ENCODE measurements around the gene RNF5.
"Not testable (repeated sequence)": the region's sequence is repeated elsewhere in the genome, so short reads cannot be mapped to it uniquely, and the experiment has no call there.

The RNF5 gene

GRCh38 chr6:32139590-32139989, 38.6 kb upstream of the RNF5 start:
- Histone ChIP-seq H3K9ac (ENCODE audit: low read length) (no peak overlapping the region), H4K91ac (ENCODE audit: low read length) (no peak overlapping the region), H3K9me3 (ENCODE audit: control insufficient read depth, low read length) (no peaks in the 10 kb centered on the region), H3K79me1 (replicated peaks; ENCODE audit: low read length, poor library complexity, severe bottlenecking) (no peaks in the 10 kb centered on the region), H2BK120ac (ENCODE audit: low read depth, low read length) (no peak overlapping the region), H3K27ac (ENCODE audit: low read length, poor library complexity, severe bottlenecking) (no peak overlapping the region), H3K23ac (ENCODE audit: low read length in 2 of 2) (no peak overlapping the region), H3K4me2 (ENCODE audit: low read length, poor library complexity, severe bottlenecking) (no peak overlapping the region), H3K4ac (ENCODE audit: low read depth in 1 of 2, low read length in 2 of 2) (no peak overlapping the region), H3K4me1 (ENCODE audit: control insufficient read depth, insufficient read depth, low read depth, low read length) (no peaks in the 10 kb centered on the region), H3K4me3 (ENCODE audit: insufficient read depth in 1 of 2, low read depth in 1 of 2, low read length in 2 of 2) (no peak overlapping the region), H2BK15ac (ENCODE audit: low read depth, poor library complexity, severe bottlenecking) (no peak overlapping the region), H2AFZ (ENCODE audit: low read depth, low read length) (no peak overlapping the region), H2AK5ac (ENCODE audit: low read length, severe bottlenecking) (no peak overlapping the region), H3K27me3 (ENCODE audit: control insufficient read depth in 1 of 2, insufficient read depth in 1 of 2, low read length in 2 of 2) (peaks cover 0 to 3% of the 10 kb centered on the region in 2 experiments), H4K8ac (ENCODE audit: low read length) (no peak overlapping the region), H2BK12ac (ENCODE audit: low read length in 2 of 2) (no peak overlapping the region), H3K36me3 (ENCODE audit: control insufficient read depth in 1 of 2, insufficient read depth in 2 of 2, low read depth in 1 of 2, low read length in 2 of 2) (no peaks in the 10 kb centered on the region), H3K14ac (ENCODE audit: low read length in 2 of 2) (no peak overlapping the region), H3K18ac (ENCODE audit: low read depth in 1 of 2, low read length in 2 of 2) (no peak overlapping the region), H2BK5ac (ENCODE audit: low read depth, low read length, poor library complexity, severe bottlenecking) (no peak overlapping the region)
- no peak for DNase-seq
- WGBS = 91% methylated on average over 5 of the region's 5 CpGs

- Histone ChIP-seq H4K8ac (ENCODE audit: low read length) (no peak overlapping the region), H2BK12ac (ENCODE audit: low read length in 2 of 2) (no peak overlapping the region), H2BK15ac (ENCODE audit: low read depth, poor library complexity, severe bottlenecking) (no peak overlapping the region), H2AK5ac (ENCODE audit: low read length, severe bottlenecking) (no peak overlapping the region), H3K79me1 (replicated peaks; ENCODE audit: low read length, poor library complexity, severe bottlenecking) (no peaks in the 10 kb centered on the region), H3K9me3 (ENCODE audit: control insufficient read depth, low read length) (no peaks in the 10 kb centered on the region), H4K91ac (ENCODE audit: low read length) (no peak overlapping the region), H3K18ac (ENCODE audit: low read depth in 1 of 2, low read length in 2 of 2) (no peak overlapping the region), H3K9ac (ENCODE audit: low read length) (no peak overlapping the region), H3K4me3 (ENCODE audit: insufficient read depth in 1 of 2, low read depth in 1 of 2, low read length in 2 of 2) (no peak overlapping the region), H3K27ac (ENCODE audit: low read length, poor library complexity, severe bottlenecking) (no peak overlapping the region), H3K23ac (ENCODE audit: low read length in 2 of 2) (no peak overlapping the region), H2BK5ac (ENCODE audit: low read depth, low read length, poor library complexity, severe bottlenecking) (no peak overlapping the region), H3K4ac (ENCODE audit: low read depth in 1 of 2, low read length in 2 of 2) (no peak overlapping the region), H2BK120ac (ENCODE audit: low read depth, low read length) (no peak overlapping the region), H3K4me2 (ENCODE audit: low read length, poor library complexity, severe bottlenecking) (no peak overlapping the region), H3K14ac (ENCODE audit: low read length in 2 of 2) (no peak overlapping the region), H3K27me3 (ENCODE audit: control insufficient read depth in 1 of 2, insufficient read depth in 1 of 2, low read length in 2 of 2) (peaks cover 0 to 3% of the 10 kb centered on the region in 2 experiments), H3K36me3 (ENCODE audit: control insufficient read depth in 1 of 2, insufficient read depth in 2 of 2, low read depth in 1 of 2, low read length in 2 of 2) (no peaks in the 10 kb centered on the region), H2AFZ (ENCODE audit: low read depth, low read length) (no peak overlapping the region), H3K4me1 (ENCODE audit: control insufficient read depth, insufficient read depth, low read depth, low read length) (no peaks in the 10 kb centered on the region)
- peak; percentile 48 for DNase-seq
- WGBS = 74% methylated on average over 5 of the region's 5 CpGs
Observed at GRCh38 chr6:32140420-32141046, 37.7 kb upstream of the RNF5 start.

- not testable (repeated sequence) for H2BK15ac ChIP-seq (ENCODE audit: low read depth, poor library complexity, severe bottlenecking); H2BK120ac ChIP-seq (ENCODE audit: low read depth, low read length); H3K27ac ChIP-seq (ENCODE audit: low read length, poor library complexity, severe bottlenecking); H2BK12ac ChIP-seq (ENCODE audit: low read length in 2 of 2); H3K79me1 ChIP-seq (replicated peaks; ENCODE audit: low read length, poor library complexity, severe bottlenecking); H3K18ac ChIP-seq (ENCODE audit: low read depth in 1 of 2, low read length in 2 of 2); H3K36me3 ChIP-seq (ENCODE audit: control insufficient read depth in 1 of 2, insufficient read depth in 2 of 2, low read depth in 1 of 2, low read length in 2 of 2); H2AFZ ChIP-seq (ENCODE audit: low read depth, low read length); H3K4me3 ChIP-seq (ENCODE audit: insufficient read depth in 1 of 2, low read depth in 1 of 2, low read length in 2 of 2); H3K9me3 ChIP-seq (ENCODE audit: control insufficient read depth, low read length); H3K4ac ChIP-seq (ENCODE audit: low read depth in 1 of 2, low read length in 2 of 2); H3K14ac ChIP-seq (ENCODE audit: low read length in 2 of 2); H3K9ac ChIP-seq (ENCODE audit: low read length); H4K91ac ChIP-seq (ENCODE audit: low read length); H4K8ac ChIP-seq (ENCODE audit: low read length); H3K4me1 ChIP-seq (ENCODE audit: control insufficient read depth, insufficient read depth, low read depth, low read length); H3K23ac ChIP-seq (ENCODE audit: low read length in 2 of 2); DNase-seq; H2BK5ac ChIP-seq (ENCODE audit: low read depth, low read length, poor library complexity, severe bottlenecking); H3K4me2 ChIP-seq (ENCODE audit: low read length, poor library complexity, severe bottlenecking); H2AK5ac ChIP-seq (ENCODE audit: low read length, severe bottlenecking)
- 87% methylated on average over 7 of the region's 7 CpGs for WGBS
- H3K27me3 ChIP-seq (ENCODE audit: control insufficient read depth in 1 of 2, insufficient read depth in 1 of 2, low read length in 2 of 2) = peaks cover 25 to 30% of the 10 kb centered on the region in 2 experiments
Observed at GRCh38 chr6:32144238-32144637, 34.0 kb upstream of the RNF5 start.

GRCh38 chr6:32146287-32146686, 31.9 kb upstream of the RNF5 start:
- Histone ChIP-seq H2BK120ac (ENCODE audit: low read depth, low read length) (no peak overlapping the region), H3K79me1 (replicated peaks; ENCODE audit: low read length, poor library complexity, severe bottlenecking) (peaks cover under 1% of the 10 kb centered on the region), H2AFZ (ENCODE audit: low read depth, low read length) (no peak overlapping the region), H3K4me2 (ENCODE audit: low read length, poor library complexity, severe bottlenecking) (no peak overlapping the region), H3K23ac (ENCODE audit: low read length in 2 of 2) (no peak overlapping the region), H3K9me3 (ENCODE audit: control insufficient read depth, low read length) (no peaks in the 10 kb centered on the region), H3K27ac (ENCODE audit: low read length, poor library complexity, severe bottlenecking) (no peak overlapping the region), H4K91ac (ENCODE audit: low read length) (no peak overlapping the region), H2BK12ac (ENCODE audit: low read length in 2 of 2) (no peak overlapping the region), H2BK5ac (ENCODE audit: low read depth, low read length, poor library complexity, severe bottlenecking) (no peak overlapping the region), H3K14ac (ENCODE audit: low read length in 2 of 2) (no peak overlapping the region), H3K4ac (ENCODE audit: low read depth in 1 of 2, low read length in 2 of 2) (no peak overlapping the region), H3K4me1 (ENCODE audit: control insufficient read depth, insufficient read depth, low read depth, low read length) (peaks cover 4% of the 10 kb centered on the region), H2BK15ac (ENCODE audit: low read depth, poor library complexity, severe bottlenecking) (no peak overlapping the region), H3K18ac (ENCODE audit: low read depth in 1 of 2, low read length in 2 of 2) (no peak overlapping the region), H4K8ac (ENCODE audit: low read length) (no peak overlapping the region), H3K9ac (ENCODE audit: low read length) (no peak overlapping the region), H2AK5ac (ENCODE audit: low read length, severe bottlenecking) (no peak overlapping the region), H3K4me3 (ENCODE audit: insufficient read depth in 1 of 2, low read depth in 1 of 2, low read length in 2 of 2) (no peak overlapping the region), H3K36me3 (ENCODE audit: control insufficient read depth in 1 of 2, insufficient read depth in 2 of 2, low read depth in 1 of 2, low read length in 2 of 2) (no peaks in the 10 kb centered on the region), H3K27me3 (ENCODE audit: control insufficient read depth in 1 of 2, insufficient read depth in 1 of 2, low read length in 2 of 2) (peaks cover 39 to 43% of the 10 kb centered on the region in 2 experiments)
- DNase-seq = no peak
- WGBS = 96% methylated on average over 1 of the region's 1 CpG
